ENCODE data around the gene NCKAP5. TPM values are rescaled to one million over a fixed set of nuclear protein-coding genes. Genes with fewer than 3 reads are reported as not detected.

Gene NCKAP5
- total RNA-seq, 1 donor from 2014 or later, result 2.7 TPM

GRCh38 chr2:133377599-133377998, 190.7 kb downstream of the NCKAP5 start:
- Histone ChIP-seq H3K79me2 (ENCODE audit: insufficient read depth, low read length) (no peaks in the 10 kb centered on the region), H3K9me3 (ENCODE audit: insufficient read depth, low read depth, low read length) (no peaks in the 10 kb centered on the region), H3K4me1 (ENCODE audit: insufficient read depth, low read length) (peaks cover 17% of the 10 kb centered on the region), H3K27ac (ENCODE audit: low read depth, low read length) (peak overlapping the region; percentile 59), H3K4me2 (ENCODE audit: low read length) (peak overlapping the region; percentile 9), H3K36me3 (ENCODE audit: insufficient read depth, low read length) (no peaks in the 10 kb centered on the region), H3K4me3 (ENCODE audit: insufficient read depth, low read depth, low read length) (no peak overlapping the region), H3K27me3 (ENCODE audit: insufficient read depth, low read length) (no peaks in the 10 kb centered on the region), H2AFZ (ENCODE audit: low read depth, low read length) (no peak overlapping the region), H3K9ac (ENCODE audit: low read length) (peak overlapping the region; percentile 3), H4K20me1 (ENCODE audit: insufficient read depth, low read length) (no peaks in the 10 kb centered on the region)
- FAIRE-seq (no peak), DNase-seq (ENCODE audit: low read depth) (no peak)
- no peaks in the 10 kb centered on the region for H3K27me3 Mint-ChIP-seq (ENCODE audit: low read depth, unreplicated experiment)
- H3K27ac Mint-ChIP-seq (ENCODE audit: unreplicated experiment), result peak overlapping the region; percentile 92
- no peaks in the 10 kb centered on the region for H3K36me3 Mint-ChIP-seq (ENCODE audit: low read depth, unreplicated experiment)
- peaks cover 27% of the 10 kb centered on the region for H3K4me1 Mint-ChIP-seq (ENCODE audit: low read depth, unreplicated experiment)
- H3K9me3 Mint-ChIP-seq (ENCODE audit: unreplicated experiment), result peaks cover 8% of the 10 kb centered on the region
- TF ChIP-seq CTCF (IDR thresholded peaks at IDR 0.05; ENCODE audit: insufficient read depth, low read depth, low read length) (no peak), EZH2 (IDR thresholded peaks at IDR 0.05; ENCODE audit: insufficient read depth, low read length) (no peak)
- H3K4me3 Mint-ChIP-seq (ENCODE audit: unreplicated experiment), result no peak overlapping the region

GRCh38 chr2:133377021-133377481, 191.2 kb downstream of the NCKAP5 start:
- H3K36me3 ChIP-seq (ENCODE audit: insufficient read depth, low read length), result no peaks in the 10 kb centered on the region
- H3K4me1 ChIP-seq (ENCODE audit: insufficient read depth, low read length), result peaks cover 17% of the 10 kb centered on the region
- Mint-ChIP-seq H3K9me3 (ENCODE audit: unreplicated experiment) (peaks cover 4% of the 10 kb centered on the region), H3K4me1 (ENCODE audit: low read depth, unreplicated experiment) (peaks cover 27% of the 10 kb centered on the region), H3K27me3 (ENCODE audit: low read depth, unreplicated experiment) (no peaks in the 10 kb centered on the region), H3K36me3 (ENCODE audit: low read depth, unreplicated experiment) (no peaks in the 10 kb centered on the region), H3K27ac (ENCODE audit: unreplicated experiment) (peak overlapping the region; percentile 92), H3K4me3 (ENCODE audit: unreplicated experiment) (no peak overlapping the region)
- peak overlapping the region; percentile 59 for H3K27ac ChIP-seq (ENCODE audit: low read depth, low read length)
- H3K9ac ChIP-seq (ENCODE audit: low read length), result peak overlapping the region; percentile 3
- no peaks in the 10 kb centered on the region for H3K27me3 ChIP-seq (ENCODE audit: insufficient read depth, low read length)
- H3K9me3 ChIP-seq (ENCODE audit: insufficient read depth, low read depth, low read length), result no peaks in the 10 kb centered on the region
- H2AFZ ChIP-seq (ENCODE audit: low read depth, low read length), result no peak overlapping the region
- DNase-seq (ENCODE audit: low read depth) (peak; percentile 87), FAIRE-seq (no peak)
- peak overlapping the region; percentile 63 for H3K4me2 ChIP-seq (ENCODE audit: low read length)
- no peaks in the 10 kb centered on the region for H3K79me2 ChIP-seq (ENCODE audit: insufficient read depth, low read length)
- no peak overlapping the region for H3K4me3 ChIP-seq (ENCODE audit: insufficient read depth, low read depth, low read length)
- H4K20me1 ChIP-seq (ENCODE audit: insufficient read depth, low read length), result no peaks in the 10 kb centered on the region
- TF ChIP-seq CTCF (IDR thresholded peaks at IDR 0.05; ENCODE audit: insufficient read depth, low read depth, low read length), result no peak
- no peak for TF ChIP-seq EZH2 (IDR thresholded peaks at IDR 0.05; ENCODE audit: insufficient read depth, low read length)

- Histone ChIP-seq H3K4me3 (ENCODE audit: insufficient read depth, low read depth, low read length) (no peak overlapping the region), H3K4me1 (ENCODE audit: insufficient read depth, low read length) (peaks cover 17% of the 10 kb centered on the region), H3K79me2 (ENCODE audit: insufficient read depth, low read length) (no peaks in the 10 kb centered on the region), H3K9ac (ENCODE audit: low read length) (no peak overlapping the region), H4K20me1 (ENCODE audit: insufficient read depth, low read length) (no peaks in the 10 kb centered on the region), H3K27ac (ENCODE audit: low read depth, low read length) (no peak overlapping the region), H3K36me3 (ENCODE audit: insufficient read depth, low read length) (no peaks in the 10 kb centered on the region), H3K4me2 (ENCODE audit: low read length) (no peak overlapping the region), H3K9me3 (ENCODE audit: insufficient read depth, low read depth, low read length) (no peaks in the 10 kb centered on the region), H3K27me3 (ENCODE audit: insufficient read depth, low read length) (no peaks in the 10 kb centered on the region), H2AFZ (ENCODE audit: low read depth, low read length) (no peak overlapping the region)
- H3K27ac Mint-ChIP-seq (ENCODE audit: unreplicated experiment), result no peak overlapping the region
- FAIRE-seq, result no peak
- no peak for DNase-seq (ENCODE audit: low read depth)
- H3K4me3 Mint-ChIP-seq (ENCODE audit: unreplicated experiment), result no peak overlapping the region
- H3K36me3 Mint-ChIP-seq (ENCODE audit: low read depth, unreplicated experiment), result no peaks in the 10 kb centered on the region
- TF ChIP-seq EZH2 (IDR thresholded peaks at IDR 0.05; ENCODE audit: insufficient read depth, low read length) (no peak), CTCF (IDR thresholded peaks at IDR 0.05; ENCODE audit: insufficient read depth, low read depth, low read length) (no peak)
- no peaks in the 10 kb centered on the region for H3K27me3 Mint-ChIP-seq (ENCODE audit: low read depth, unreplicated experiment)
- peaks cover 30% of the 10 kb centered on the region for H3K4me1 Mint-ChIP-seq (ENCODE audit: low read depth, unreplicated experiment)
- H3K9me3 Mint-ChIP-seq (ENCODE audit: unreplicated experiment), result peaks cover 2% of the 10 kb centered on the region
Observed at GRCh38 chr2:133374781-133375180, 193.5 kb downstream of the NCKAP5 start.
